GM19351 (cell line): ENCODE results near the gene PLIN3.
"Not testable (repeated sequence)": the region's sequence is repeated elsewhere in the genome, so short reads cannot be mapped to it uniquely, and the experiment has no call there.

Source experiments
- ATAC-seq: cut with Tn5 transposase; IDR thresholded peaks from one replicate; pipeline ENCODE4 v1.9.1; 2021; ENCODE audit warnings: mild to moderate bottlenecking, moderate library complexity; ENCODE audit not compliant: unreplicated experiment

PLIN3 gene

GRCh38 chr19:4867534-4868285 is at the start of gene PLIN3:
TSS of gene PLIN3 (minus strand) at chr19:4867667. CDS start at chr19:4861394, 6,273 bp downstream.
- ATAC-seq = peak; percentile 67

- ATAC-seq = no peak
Measured at GRCh38 chr19:4916292-4917082, 49.0 kb upstream of the PLIN3 start.

- ATAC-seq = no peak
Measured at GRCh38 chr19:4914736-4915501, 47.5 kb upstream of the PLIN3 start.

- no peak for ATAC-seq
Measured at GRCh38 chr19:4913996-4914735, 46.7 kb upstream of the PLIN3 start.

GRCh38 chr19:4911786-4912672 is 44.6 kb upstream of the PLIN3 start:
- no peak for ATAC-seq

GRCh38 chr19:4911314-4911713 is 43.8 kb upstream of the PLIN3 start:
- no peak for ATAC-seq

GRCh38 chr19:4910594-4911281 is 43.3 kb upstream of the PLIN3 start:
- no peak for ATAC-seq

GRCh38 chr19:4909897-4910593 is 42.6 kb upstream of the PLIN3 start:
- ATAC-seq = peak; percentile 77

GRCh38 chr19:4909156-4909896 is 41.9 kb upstream of the PLIN3 start, which contains the start of gene UHRF1:
TSS of gene UHRF1 (plus strand) at chr19:4909501. CDS start at chr19:4910886, 1,385 bp downstream.
- peak; percentile 13 for ATAC-seq

- no peak for ATAC-seq
Measured at GRCh38 chr19:4908781-4909155, 41.3 kb upstream of the PLIN3 start.

GRCh38 chr19:4908360-4908759 is 40.9 kb upstream of the PLIN3 start:
- no peak for ATAC-seq

GRCh38 chr19:4906963-4907362 is 39.5 kb upstream of the PLIN3 start:
- ATAC-seq = no peak

GRCh38 chr19:4904481-4904880 is 37.0 kb upstream of the PLIN3 start:
- ATAC-seq = no peak

- ATAC-seq = no peak
Measured at GRCh38 chr19:4902796-4903195, 35.3 kb upstream of the PLIN3 start, which contains the start of gene ARRDC5. TSS of gene ARRDC5 (minus strand) at chr19:4902896. CDS start at chr19:4902825, 71 bp downstream.

GRCh38 chr19:4900879-4901278 is 33.4 kb upstream of the PLIN3 start:
- not testable (repeated sequence) for ATAC-seq

GRCh38 chr19:4897146-4897545 is 29.7 kb upstream of the PLIN3 start:
- ATAC-seq = no peak

- ATAC-seq = no peak
Measured at GRCh38 chr19:4896372-4896771, 28.9 kb upstream of the PLIN3 start.

- not testable (repeated sequence) for ATAC-seq
Measured at GRCh38 chr19:4892962-4893361, 25.5 kb upstream of the PLIN3 start.
